Smooth muscle cell (in vitro differentiated cells): ENCODE results near the gene COCH. TPM values are rescaled to one million over a fixed set of nuclear protein-coding genes. Genes with fewer than 3 reads are reported as not detected.
"Not testable (repeated sequence)": the region's sequence is repeated elsewhere in the genome, so short reads cannot be mapped to it uniquely, and the experiment has no call there.

Experiments
- DNase-seq: peaks from one replicate; lab custom pipeline; 2025; ENCODE audit not compliant: unreplicated experiment; lab: John Stamatoyannopoulos, UW
- H2AFZ ChIP-seq: fragments of 200-600 bp; sonication (generic); 2 replicates; pipeline ENCODE4 v1.6.0; 2016; ENCODE audit warnings: antibody characterized with exemption, low read depth, mild to moderate bottlenecking
- H3F3A ChIP-seq: fragments of 200-600 bp; sonication (generic); 2 replicates; pipeline ENCODE4 v1.6.0; 2017; ENCODE audit warnings: antibody characterized with exemption, low read depth
- H3K27ac ChIP-seq: fragments of 200-600 bp; sonication (generic); 2 replicates; pipeline ENCODE4 v1.5.1; 2016; ENCODE audit warnings: low read depth, mild to moderate bottlenecking
- H3K27me3 ChIP-seq: fragments of 200-600 bp; sonication (generic); 2 replicates; pipeline ENCODE4 v1.6.1; 2016; ENCODE audit warnings: low read depth, mild to moderate bottlenecking
- H3K36me3 ChIP-seq: fragments of 200-600 bp; sonication (generic); 2 replicates; pipeline ENCODE4 v1.5.1; 2016; ENCODE audit warnings: low read depth
- H3K4me1 ChIP-seq: fragments of 200-600 bp; sonication (generic); 2 replicates; pipeline ENCODE4 v1.5.1; 2016; ENCODE audit warnings: low read depth
- H3K4me2 ChIP-seq: fragments of 200-600 bp; sonication (generic); 2 replicates; pipeline ENCODE4 v1.6.0; 2016; ENCODE audit warnings: mild to moderate bottlenecking
- H3K4me3 ChIP-seq: fragments of 200-600 bp; sonication (generic); 2 replicates; pipeline ENCODE4 v1.5.1; 2016; ENCODE audit warnings: mild to moderate bottlenecking
- H3K79me2 ChIP-seq: fragments of 200-600 bp; sonication (generic); 2 replicates; pipeline ENCODE4 v1.6.0; 2016; ENCODE audit warnings: low read depth, mild to moderate bottlenecking
- H3K9ac ChIP-seq: fragments of 200-600 bp; sonication (generic); 2 replicates; pipeline ENCODE4 v1.6.0; 2016; ENCODE audit warnings: low read depth
- H3K9me3 ChIP-seq: fragments of 200-600 bp; sonication (generic); replicated peaks from 2 replicates; pipeline ENCODE4 v1.5.1; 2016; ENCODE audit warnings: low read depth
- H4K20me1 ChIP-seq: fragments of 200-600 bp; sonication (generic); 2 replicates; pipeline ENCODE4 v1.6.0; 2016; ENCODE audit warnings: low read depth
- WGBS: methylation state at CpG from one replicate; pipeline ENCODE4 v1.1.7; 2016; ENCODE audit warnings: low lambda C conversion rate; 5-methylcytosine and 5-hydroxymethylcytosine counted together
- polyA plus RNA-seq: library from polyadenylated mRNA; unstranded; fragments of >200 nt; fragmentation: Nextera tagmentation; extraction: Ambion mirVana; gene quantifications from 2 replicates; pipeline ENCODE4 v1.2.1, GENCODE V29; 2016
- total RNA-seq: library from RNA; depleted of rRNA; stranded (reverse); fragments of >200 nt; gene quantifications from 2 replicates; pipeline ENCODE4 v1.2.3, GENCODE V29; 2014
- TF ChIP-seq, protein P1 (sequence below): fragments of 200-600 bp; sonication (generic); IDR thresholded peaks from 2 replicates; pipeline ENCODE4 v1.5.1; 2017; ENCODE audit warnings: borderline replicate concordance, mild to moderate bottlenecking, antibody characterized with exemption; ENCODE audit not compliant: insufficient read depth, poor library complexity, severe bottlenecking

The COCH gene
- total and polyA plus RNA-seq, 2 experiments from 2014 or later, result 0.13 to 0.78 TPM

- H3K9ac ChIP-seq, result no peak overlapping the region
- no peak for DNase-seq
Measured at GRCh38 chr14:30928462-30928861, 54.1 kb downstream of the COCH start.

GRCh38 chr14:30933937-30934336 lies 59.6 kb downstream of the COCH start:
- H2AFZ ChIP-seq, H3K4me2 ChIP-seq, H3K4me1 ChIP-seq, H3K9ac ChIP-seq, H3K27me3 ChIP-seq, H3K4me3 ChIP-seq, H3K27ac ChIP-seq, H3F3A ChIP-seq, DNase-seq, H3K9me3 ChIP-seq: not testable (repeated sequence)
- Histone ChIP-seq H3K79me2 (peaks cover 34% of the 10 kb centered on the region), H3K36me3 (peaks cover 23% of the 10 kb centered on the region), H4K20me1 (peaks cover 56% of the 10 kb centered on the region)
- 98% methylated on average over 13 of the region's 13 CpGs for WGBS

More at GRCh38 chr14:30928462-30928861, 54.1 kb downstream of the COCH start:
- Histone ChIP-seq H3F3A (no peaks in the 10 kb centered on the region), H3K4me3 (no peak overlapping the region), H3K79me2 (peaks cover 36% of the 10 kb centered on the region), H2AFZ (no peak overlapping the region), H3K4me1 (no peaks in the 10 kb centered on the region), H4K20me1 (peaks cover 61% of the 10 kb centered on the region), H3K36me3 (peaks cover 13% of the 10 kb centered on the region), H3K27me3 (no peaks in the 10 kb centered on the region), H3K4me2 (no peak overlapping the region), H3K27ac (no peak overlapping the region), H3K9me3 (no peaks in the 10 kb centered on the region)
- TF ChIP-seq, protein P1, sequence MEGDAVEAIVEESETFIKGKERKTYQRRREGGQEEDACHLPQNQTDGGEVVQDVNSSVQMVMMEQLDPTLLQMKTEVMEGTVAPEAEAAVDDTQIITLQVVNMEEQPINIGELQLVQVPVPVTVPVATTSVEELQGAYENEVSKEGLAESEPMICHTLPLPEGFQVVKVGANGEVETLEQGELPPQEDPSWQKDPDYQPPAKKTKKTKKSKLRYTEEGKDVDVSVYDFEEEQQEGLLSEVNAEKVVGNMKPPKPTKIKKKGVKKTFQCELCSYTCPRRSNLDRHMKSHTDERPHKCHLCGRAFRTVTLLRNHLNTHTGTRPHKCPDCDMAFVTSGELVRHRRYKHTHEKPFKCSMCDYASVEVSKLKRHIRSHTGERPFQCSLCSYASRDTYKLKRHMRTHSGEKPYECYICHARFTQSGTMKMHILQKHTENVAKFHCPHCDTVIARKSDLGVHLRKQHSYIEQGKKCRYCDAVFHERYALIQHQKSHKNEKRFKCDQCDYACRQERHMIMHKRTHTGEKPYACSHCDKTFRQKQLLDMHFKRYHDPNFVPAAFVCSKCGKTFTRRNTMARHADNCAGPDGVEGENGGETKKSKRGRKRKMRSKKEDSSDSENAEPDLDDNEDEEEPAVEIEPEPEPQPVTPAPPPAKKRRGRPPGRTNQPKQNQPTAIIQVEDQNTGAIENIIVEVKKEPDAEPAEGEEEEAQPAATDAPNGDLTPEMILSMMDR, result no peak

DNA sequence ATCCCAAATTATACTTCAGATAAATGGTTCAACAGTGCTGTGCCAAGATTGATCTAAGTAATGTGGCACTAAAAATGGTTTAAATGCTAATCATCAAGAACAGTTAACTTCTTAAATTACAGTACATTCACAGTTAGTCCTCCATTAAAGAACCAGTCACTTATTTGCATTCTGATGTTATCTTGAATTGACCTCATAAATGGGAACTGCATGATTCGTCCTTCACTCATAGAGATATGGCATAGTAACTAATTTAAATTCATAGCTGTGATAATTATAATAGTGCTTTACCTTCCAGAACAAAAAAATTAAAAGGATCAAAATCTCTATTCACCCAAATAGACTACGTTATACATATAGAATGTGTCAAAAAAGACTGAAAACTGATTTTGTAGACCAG lies 61.1 kb downstream of the COCH start:
- Histone ChIP-seq H3K4me3 (no peak overlapping the region), H3F3A (no peaks in the 10 kb centered on the region), H3K4me1 (no peaks in the 10 kb centered on the region), H3K4me2 (no peak overlapping the region), H3K9ac (no peak overlapping the region), H3K27ac (no peak overlapping the region), H4K20me1 (peaks cover 55% of the 10 kb centered on the region), H2AFZ (no peak overlapping the region), H3K9me3 (no peaks in the 10 kb centered on the region), H3K27me3 (no peaks in the 10 kb centered on the region), H3K36me3 (peaks cover 23% of the 10 kb centered on the region), H3K79me2 (peaks cover 39% of the 10 kb centered on the region)
- DNase-seq, result no peak
- 81% methylated on average over 2 of the region's 2 CpGs for WGBS
- TF ChIP-seq, protein P1, result no peak

GRCh38 chr14:30938617-30939016 lies 64.3 kb downstream of the COCH start:
- TF ChIP-seq, protein P1, result no peak
- 99% methylated on average over 2 of the region's 2 CpGs for WGBS
- Histone ChIP-seq H3F3A (no peaks in the 10 kb centered on the region), H3K27me3 (no peaks in the 10 kb centered on the region), H3K4me1 (peaks cover 7% of the 10 kb centered on the region), H3K9ac (no peak overlapping the region), H3K4me3 (no peak overlapping the region), H4K20me1 (peaks cover 57% of the 10 kb centered on the region), H2AFZ (no peak overlapping the region), H3K79me2 (peaks cover 54% of the 10 kb centered on the region), H3K9me3 (no peaks in the 10 kb centered on the region), H3K4me2 (no peak overlapping the region), H3K27ac (no peak overlapping the region), H3K36me3 (peaks cover 18% of the 10 kb centered on the region)
- DNase-seq, result no peak

Other genes with a start within 250 kb of the COCH start
- gene AP4S1, start 151.1 kb downstream of the COCH start, total RNA-seq, result 7.6 and 9.8 TPM in 2 replicates
- 2.3 and 4.1 TPM in 2 replicates for gene AP4S1, start 151.1 kb downstream of the COCH start, polyA plus RNA-seq
- 43.6 and 66.2 TPM in 2 replicates for gene STRN3, start 151.8 kb downstream of the COCH start, total RNA-seq
- gene STRN3, start 151.8 kb downstream of the COCH start, polyA plus RNA-seq, result 6.8 and 9.5 TPM in 2 replicates